HG03457 (cell line): Measurements from ENCODE around the gene KANSL1L.

ENCODE experiments used
- ATAC-seq: cut with Tn5 transposase; IDR thresholded peaks from one replicate; pipeline ENCODE4 v1.9.1; 2021; ENCODE audit warnings: moderate number of reproducible peaks; ENCODE audit not compliant: unreplicated experiment

Gene KANSL1L

GRCh38 chr2:210086930-210087329, 84.3 kb downstream of the KANSL1L start:
- ATAC-seq: no peak

GRCh38 chr2:210086292-210086691, 84.9 kb downstream of the KANSL1L start:
- ATAC-seq: no peak

GRCh38 chr2:210072922-210073509, 98.2 kb downstream of the KANSL1L start:
- ATAC-seq: peak; percentile 59

- no peak for ATAC-seq
These were observed 98.7 kb downstream of the KANSL1L start for GRCh38 chr2:210072493-210072892.

- ATAC-seq: no peak
These were observed 107.9 kb downstream of the KANSL1L start for GRCh38 chr2:210063306-210063705.

GRCh38 chr2:210055825-210056224, 115.4 kb downstream of the KANSL1L start:
- ATAC-seq: no peak

GRCh38 chr2:210054696-210055095, 116.5 kb downstream of the KANSL1L start:
- ATAC-seq: no peak

GRCh38 chr2:210050885-210051284, 120.3 kb downstream of the KANSL1L start:
- no peak for ATAC-seq

GRCh38 chr2:210049831-210050230, 121.4 kb downstream of the KANSL1L start:
- ATAC-seq: no peak

GRCh38 chr2:210046851-210047500, 124.2 kb downstream of the KANSL1L start:
- no peak for ATAC-seq

GRCh38 chr2:210038078-210038477, 133.1 kb downstream of the KANSL1L start:
- ATAC-seq: no peak

GRCh38 chr2:210035679-210036078, 135.5 kb downstream of the KANSL1L start:
- no peak for ATAC-seq

GRCh38 chr2:210034087-210034683, 137.0 kb downstream of the KANSL1L start:
- no peak for ATAC-seq

GRCh38 chr2:210028178-210028577, 143.0 kb downstream of the KANSL1L start:
- ATAC-seq: no peak

- ATAC-seq: no peak
These were observed 143.6 kb downstream of the KANSL1L start for GRCh38 chr2:210027608-210028007.

GRCh38 chr2:210022824-210023223, 148.4 kb downstream of the KANSL1L start:
- no peak for ATAC-seq

- ATAC-seq: no peak
These were observed 151.1 kb downstream of the KANSL1L start for GRCh38 chr2:210020138-210020537.

- ATAC-seq: no peak
These were observed 161.3 kb downstream of the KANSL1L start for GRCh38 chr2:210009896-210010295.

GRCh38 chr2:210009126-210009525, 162.1 kb downstream of the KANSL1L start:
- ATAC-seq: no peak

GRCh38 chr2:210007895-210008294, 163.3 kb downstream of the KANSL1L start:
- no peak for ATAC-seq

GRCh38 chr2:210004881-210005280, 166.3 kb downstream of the KANSL1L start:
- no peak for ATAC-seq

GRCh38 chr2:210003359-210003758, 167.8 kb downstream of the KANSL1L start:
- ATAC-seq: no peak
